ENCODE results near the gene SETSIP.
"Not testable (repeated sequence)": the region's sequence is repeated elsewhere in the genome, so short reads cannot be mapped to it uniquely, and the experiment has no call there.

Gene SETSIP

DNA sequence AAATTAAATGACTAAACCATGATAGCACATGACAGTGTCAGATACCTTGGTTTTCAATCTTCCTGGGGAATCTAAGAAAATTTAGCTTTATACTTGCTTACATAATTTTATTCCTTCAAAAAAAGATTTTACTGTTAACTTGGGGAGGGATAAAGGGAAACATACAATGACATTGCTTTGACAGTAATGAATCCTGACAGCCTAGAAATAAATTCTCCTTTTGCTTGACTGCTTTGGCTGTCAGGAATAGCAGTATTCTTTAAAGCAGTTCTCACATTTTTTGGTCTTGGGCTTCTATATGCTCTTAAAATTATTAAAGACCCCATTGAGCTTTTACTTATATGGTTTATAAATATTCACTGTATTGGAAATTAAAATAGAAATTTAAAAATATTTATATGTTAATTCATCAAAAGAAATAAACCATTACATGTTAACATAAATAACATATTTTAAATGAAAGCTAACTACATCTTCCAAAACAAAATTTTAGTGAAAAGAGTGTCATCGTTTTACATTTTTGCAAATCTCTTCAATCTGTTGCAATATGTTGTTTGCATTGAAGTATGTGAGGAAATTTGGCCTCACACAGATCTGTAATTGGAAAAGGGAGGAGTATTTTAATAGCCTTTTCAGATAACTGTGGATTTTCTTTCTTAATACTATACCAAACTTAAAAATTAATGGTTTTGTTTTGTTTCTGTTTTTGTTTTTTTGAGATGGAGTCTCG, 29.3 kb downstream of the SETSIP start:
- no peak overlapping the region for H3K4me3 ChIP-seq (ENCODE audit: low read depth in 1 of 2, low read length in 2 of 2)
- H3K36me3 ChIP-seq (ENCODE audit: insufficient read depth, low read length), result no peaks in the 10 kb centered on the region
- no peaks in the 10 kb centered on the region for H3K4me1 ChIP-seq (ENCODE audit: insufficient read depth, low read length)
- H3K9ac ChIP-seq (ENCODE audit: low read length), result no peak overlapping the region
- H3K27me3 ChIP-seq (ENCODE audit: control insufficient read depth in 1 of 2, insufficient read depth in 2 of 2, low read length in 2 of 2), result no peaks in the 10 kb centered on the region
- no peaks in the 10 kb centered on the region for H3K9me3 ChIP-seq (ENCODE audit: low read length)
- no peak overlapping the region for H3K27ac ChIP-seq (ENCODE audit: low read depth, low read length)

DNA sequence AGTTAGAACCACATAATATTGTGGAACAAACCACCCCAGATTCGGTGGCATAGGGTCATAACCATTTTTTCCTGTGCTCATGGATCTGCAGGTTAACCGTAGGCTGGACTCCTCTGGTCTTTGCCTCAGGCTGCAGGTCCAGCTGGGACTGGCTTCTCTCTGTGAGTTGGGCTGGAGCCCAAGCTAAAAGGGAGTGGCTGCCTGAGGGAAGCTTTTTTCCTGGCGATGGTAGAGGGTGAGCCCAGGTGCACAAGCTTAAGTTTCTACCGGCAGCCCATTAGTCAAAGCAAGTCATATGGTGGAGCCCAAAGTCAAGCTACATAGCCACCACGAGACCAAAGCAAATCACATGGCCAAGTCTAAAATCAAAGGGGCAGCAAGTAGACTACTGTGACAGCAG, 31.6 kb downstream of the SETSIP start:
- Histone ChIP-seq H3K27me3 (ENCODE audit: control insufficient read depth in 1 of 2, insufficient read depth in 2 of 2, low read length in 2 of 2) (no peaks in the 10 kb centered on the region), H3K4me1 (ENCODE audit: insufficient read depth, low read length) (no peaks in the 10 kb centered on the region)

DNA sequence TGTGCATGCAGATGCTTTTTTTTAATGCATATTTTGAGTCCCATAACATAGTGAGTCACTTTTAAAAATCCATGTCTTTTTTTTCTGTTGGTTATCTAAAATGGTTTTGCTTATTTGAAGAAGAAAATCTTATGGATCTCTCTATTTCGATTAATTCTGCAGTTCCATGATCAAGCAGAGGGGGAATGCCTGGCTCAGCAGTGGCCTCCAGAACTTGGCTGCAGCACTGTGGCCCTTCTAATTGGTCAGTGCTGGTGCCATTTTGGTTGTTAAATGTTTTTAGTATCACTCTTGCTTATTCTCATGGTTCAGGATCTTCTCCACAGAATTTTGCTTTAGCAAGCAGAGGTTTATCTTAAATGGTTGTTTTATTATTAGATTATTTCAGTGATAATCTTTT, 34.2 kb downstream of the SETSIP start:
- no peak overlapping the region for H3K4me3 ChIP-seq (ENCODE audit: low read depth in 1 of 2, low read length in 2 of 2)
- no peaks in the 10 kb centered on the region for H3K4me1 ChIP-seq (ENCODE audit: insufficient read depth, low read length)
- no peak overlapping the region for H3K9ac ChIP-seq (ENCODE audit: low read length)
- no peaks in the 10 kb centered on the region for H3K9me3 ChIP-seq (ENCODE audit: low read length)
- H3K27ac ChIP-seq (ENCODE audit: low read depth, low read length), result no peak overlapping the region
- H3K36me3 ChIP-seq (ENCODE audit: insufficient read depth, low read length), result no peaks in the 10 kb centered on the region
- H3K27me3 ChIP-seq (ENCODE audit: control insufficient read depth in 1 of 2, insufficient read depth in 2 of 2, low read length in 2 of 2), result no peaks in the 10 kb centered on the region

More for the DNA sequence above, 31.6 kb downstream of the SETSIP start:
- Histone ChIP-seq H3K9me3 (ENCODE audit: low read length) (no peaks in the 10 kb centered on the region), H3K36me3 (ENCODE audit: insufficient read depth, low read length) (no peaks in the 10 kb centered on the region), H3K9ac (ENCODE audit: low read length) (no peak overlapping the region), H3K4me3 (ENCODE audit: low read depth in 1 of 2, low read length in 2 of 2) (no peak overlapping the region), H3K27ac (ENCODE audit: low read depth, low read length) (no peak overlapping the region)

DNA sequence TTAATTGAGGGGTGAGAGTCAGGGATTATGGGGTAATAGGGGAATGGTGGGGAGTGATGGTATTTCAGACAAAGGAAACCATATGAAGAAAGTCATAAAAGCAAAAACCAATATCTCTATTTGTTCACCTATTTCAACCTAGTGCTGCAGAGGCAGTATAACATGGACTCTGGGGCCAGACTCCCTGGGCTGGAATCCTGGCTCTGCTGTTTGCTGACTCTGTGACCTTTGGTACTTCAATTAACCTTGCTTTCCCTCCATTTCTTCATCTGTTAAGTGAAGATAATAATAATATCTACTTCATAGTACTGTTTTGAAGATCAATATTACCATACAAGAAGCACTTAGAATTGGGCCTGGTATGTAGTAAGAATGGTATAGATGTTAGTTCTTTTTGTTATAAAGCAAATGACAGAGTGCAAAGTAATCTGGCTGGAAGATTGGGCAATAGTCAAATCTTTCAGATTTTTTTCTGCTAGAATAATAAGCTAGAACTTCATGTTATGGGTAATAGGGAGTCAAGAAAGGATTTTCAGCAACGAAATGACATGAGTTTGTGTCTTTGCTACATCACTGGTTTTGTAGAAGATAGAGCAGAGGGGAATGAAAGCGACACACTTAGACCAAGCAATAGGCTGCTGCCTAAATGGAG, 36.4 kb downstream of the SETSIP start:
- Histone ChIP-seq H3K9ac (ENCODE audit: low read length) (no peak overlapping the region), H3K27me3 (ENCODE audit: control insufficient read depth in 1 of 2, insufficient read depth in 2 of 2, low read length in 2 of 2) (no peaks in the 10 kb centered on the region), H3K9me3 (ENCODE audit: low read length) (no peaks in the 10 kb centered on the region), H3K4me1 (ENCODE audit: insufficient read depth, low read length) (no peaks in the 10 kb centered on the region), H3K27ac (ENCODE audit: low read depth, low read length) (no peak overlapping the region), H3K36me3 (ENCODE audit: insufficient read depth, low read length) (no peaks in the 10 kb centered on the region), H3K4me3 (ENCODE audit: low read depth in 1 of 2, low read length in 2 of 2) (no peak overlapping the region)

DNA sequence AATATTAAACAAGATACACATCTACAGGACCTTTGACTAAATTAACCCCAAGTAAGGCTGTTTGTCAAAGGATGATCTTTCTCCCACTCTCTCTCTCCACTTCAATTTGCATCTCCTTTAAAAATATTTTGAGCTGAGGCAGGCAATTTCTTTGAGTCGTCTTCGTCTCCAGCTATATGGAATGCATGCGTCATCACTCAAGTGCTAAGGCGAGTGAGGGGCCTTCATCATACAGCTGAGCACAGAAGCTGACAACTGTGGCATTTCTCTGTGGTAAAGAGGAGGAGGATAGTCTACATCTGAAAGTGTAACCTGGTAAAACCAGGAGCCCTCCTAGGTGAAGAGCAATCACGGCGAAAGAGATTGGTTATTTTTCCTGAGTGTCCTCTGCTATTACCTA, 37.8 kb downstream of the SETSIP start:
- H3K4me3 ChIP-seq (ENCODE audit: low read depth in 1 of 2, low read length in 2 of 2), result no peak overlapping the region
- no peaks in the 10 kb centered on the region for H3K9me3 ChIP-seq (ENCODE audit: low read length)
- no peak overlapping the region for H3K27ac ChIP-seq (ENCODE audit: low read depth, low read length)
- H3K27me3 ChIP-seq (ENCODE audit: control insufficient read depth in 1 of 2, insufficient read depth in 2 of 2, low read length in 2 of 2), result no peaks in the 10 kb centered on the region
- H3K4me1 ChIP-seq (ENCODE audit: insufficient read depth, low read length), result no peaks in the 10 kb centered on the region
- no peaks in the 10 kb centered on the region for H3K36me3 ChIP-seq (ENCODE audit: insufficient read depth, low read length)
- H3K9ac ChIP-seq (ENCODE audit: low read length), result no peak overlapping the region

DNA sequence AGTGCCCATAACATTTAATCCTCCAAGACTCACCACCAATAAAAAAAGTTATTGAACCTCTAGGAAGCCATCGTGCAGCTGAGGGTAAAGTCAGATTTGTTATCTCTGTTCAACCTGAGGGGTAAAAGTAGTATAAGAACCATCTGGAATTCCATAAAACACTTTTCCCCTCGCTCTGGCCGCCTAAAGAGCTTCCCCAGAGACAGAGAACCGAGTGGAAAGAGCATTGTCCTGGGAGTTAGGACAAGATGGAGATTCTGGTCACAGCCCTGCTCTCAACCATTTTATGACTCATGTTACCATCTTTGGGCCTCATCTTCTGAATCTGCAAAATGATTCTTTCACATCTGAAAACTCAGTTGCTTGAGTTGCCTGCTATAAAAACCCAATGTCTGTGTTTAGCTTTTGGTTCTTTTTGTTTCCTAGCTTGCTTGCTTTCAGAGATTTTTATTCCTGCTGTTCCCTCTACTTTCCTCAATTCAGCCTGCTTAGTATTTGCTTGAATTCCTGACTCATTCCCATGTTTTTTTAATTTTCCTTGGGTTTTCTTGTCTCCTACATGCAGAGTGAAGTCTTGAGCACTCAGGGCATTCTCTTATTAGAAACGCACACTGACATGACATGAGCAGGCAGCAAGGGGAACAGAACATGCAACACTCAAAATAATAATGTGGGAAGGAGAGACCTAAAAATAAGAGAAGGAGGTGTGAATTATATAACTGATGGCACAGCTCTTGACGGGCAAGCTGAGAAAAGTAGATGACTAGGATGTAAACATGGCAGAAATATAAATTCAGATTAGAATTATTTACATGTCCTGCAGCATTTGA, 43.7 kb downstream of the SETSIP start:
- Histone ChIP-seq H3K9me3 (ENCODE audit: low read length) (no peaks in the 10 kb centered on the region), H3K27me3 (ENCODE audit: control insufficient read depth in 1 of 2, insufficient read depth in 2 of 2, low read length in 2 of 2) (no peaks in the 10 kb centered on the region), H3K4me1 (ENCODE audit: insufficient read depth, low read length) (peaks cover 4% of the 10 kb centered on the region), H3K27ac (ENCODE audit: low read depth, low read length) (no peak overlapping the region), H3K36me3 (ENCODE audit: insufficient read depth, low read length) (no peaks in the 10 kb centered on the region), H3K9ac (ENCODE audit: low read length) (no peak overlapping the region), H3K4me3 (ENCODE audit: low read depth in 1 of 2, low read length in 2 of 2) (no peak overlapping the region)

DNA sequence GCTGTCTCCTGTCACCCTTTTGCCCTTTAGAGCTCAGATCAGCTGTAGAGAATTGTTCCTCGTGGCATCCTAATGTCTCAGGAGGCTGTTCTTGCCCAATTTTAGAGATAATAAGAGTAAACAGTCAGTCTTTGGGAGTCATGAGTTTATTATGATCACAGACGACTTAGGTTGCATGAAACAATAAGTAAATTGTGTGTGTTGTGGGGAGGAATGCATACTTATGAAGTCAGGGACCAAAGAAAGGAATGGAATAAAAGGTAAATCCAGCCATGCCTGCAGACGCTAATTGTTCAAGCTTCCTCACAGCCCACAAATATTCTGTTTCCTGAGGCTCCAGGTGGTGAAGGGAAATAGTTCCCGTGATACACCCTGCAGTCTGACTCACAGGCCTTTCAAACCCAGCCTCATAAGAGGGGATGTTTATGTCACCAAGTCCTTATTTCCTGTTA, 44.5 kb downstream of the SETSIP start:
- no peaks in the 10 kb centered on the region for H3K36me3 ChIP-seq (ENCODE audit: insufficient read depth, low read length)
- H3K9me3 ChIP-seq (ENCODE audit: low read length), result no peaks in the 10 kb centered on the region
- no peak overlapping the region for H3K27ac ChIP-seq (ENCODE audit: low read depth, low read length)
- no peak overlapping the region for H3K9ac ChIP-seq (ENCODE audit: low read length)
- H3K27me3 ChIP-seq (ENCODE audit: control insufficient read depth in 1 of 2, insufficient read depth in 2 of 2, low read length in 2 of 2), result no peaks in the 10 kb centered on the region
- no peak overlapping the region for H3K4me3 ChIP-seq (ENCODE audit: low read depth in 1 of 2, low read length in 2 of 2)
- H3K4me1 ChIP-seq (ENCODE audit: insufficient read depth, low read length), result peaks cover 4% of the 10 kb centered on the region

DNA sequence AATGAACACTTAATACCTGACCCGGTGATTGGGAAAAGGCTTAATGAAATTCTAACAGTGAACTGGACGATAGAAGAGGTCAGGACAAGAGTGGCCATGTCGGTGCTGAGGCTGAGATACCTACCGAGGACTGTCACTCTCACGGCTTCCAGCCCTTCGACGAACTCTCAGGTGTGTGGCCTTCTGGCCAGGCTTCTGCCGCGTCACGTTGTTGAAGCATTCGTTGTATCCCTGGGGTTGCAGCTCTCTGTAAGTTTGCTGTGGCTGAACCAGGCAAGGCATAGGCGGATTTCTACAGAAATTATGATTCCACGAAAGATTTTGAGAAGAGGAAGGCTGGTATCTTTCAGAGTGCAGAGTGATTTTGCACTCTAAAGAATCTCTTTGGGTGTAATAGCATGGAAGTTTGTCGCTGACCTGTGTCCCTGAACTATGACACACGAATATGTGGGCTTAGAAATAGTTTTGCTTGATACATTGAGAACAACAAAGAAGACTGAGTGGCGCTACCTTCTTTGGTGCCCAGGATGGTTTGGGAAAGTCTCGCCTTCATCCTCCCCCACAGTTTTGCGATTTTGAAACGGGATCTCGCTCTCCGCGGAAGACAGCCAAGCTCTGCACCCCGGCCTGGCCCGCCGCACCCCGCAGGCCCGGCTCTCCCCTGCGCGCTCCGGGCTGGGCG, 45.8 kb downstream of the SETSIP start:
- Histone ChIP-seq H3K9ac (ENCODE audit: low read length) (no peak overlapping the region), H3K27me3 (ENCODE audit: control insufficient read depth in 1 of 2, insufficient read depth in 2 of 2, low read length in 2 of 2) (no peaks in the 10 kb centered on the region), H3K4me1 (ENCODE audit: insufficient read depth, low read length) (peaks cover 4% of the 10 kb centered on the region), H3K4me3 (ENCODE audit: low read depth in 1 of 2, low read length in 2 of 2) (peak overlapping the region in 1 of 2 donors; percentile 53), H3K9me3 (ENCODE audit: low read length) (no peaks in the 10 kb centered on the region), H3K36me3 (ENCODE audit: insufficient read depth, low read length) (no peaks in the 10 kb centered on the region), H3K27ac (ENCODE audit: low read depth, low read length) (no peak overlapping the region)

DNA sequence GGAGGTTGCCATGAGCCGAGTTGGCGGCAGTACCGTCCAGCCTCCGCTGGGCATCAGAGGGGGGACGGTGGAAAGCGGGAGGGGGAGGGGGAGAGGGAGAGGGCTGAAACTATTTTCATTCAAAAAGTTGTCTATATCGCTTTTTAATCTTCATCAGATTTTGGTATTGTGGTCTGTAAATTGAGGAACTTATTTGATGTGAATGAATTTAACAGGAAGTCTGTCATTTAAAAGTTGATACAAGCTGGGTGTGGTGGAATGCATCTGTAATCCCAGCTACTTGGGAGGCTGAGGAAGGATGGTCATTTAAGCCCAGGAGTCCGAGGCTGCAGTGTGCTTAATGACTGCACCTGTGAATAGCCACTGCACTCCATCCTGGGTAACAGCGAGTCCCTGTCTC, 48.4 kb downstream of the SETSIP start:
- H3K27me3 ChIP-seq (ENCODE audit: control insufficient read depth in 1 of 2, insufficient read depth in 2 of 2, low read length in 2 of 2), result no peaks in the 10 kb centered on the region
- H3K36me3 ChIP-seq (ENCODE audit: insufficient read depth, low read length), result no peaks in the 10 kb centered on the region
- no peaks in the 10 kb centered on the region for H3K9me3 ChIP-seq (ENCODE audit: low read length)
- no peak overlapping the region for H3K9ac ChIP-seq (ENCODE audit: low read length)
- H3K4me1 ChIP-seq (ENCODE audit: insufficient read depth, low read length), result peaks cover 4% of the 10 kb centered on the region
- H3K4me3 ChIP-seq (ENCODE audit: low read depth in 1 of 2, low read length in 2 of 2), result no peak overlapping the region
- H3K27ac ChIP-seq (ENCODE audit: low read depth, low read length), result no peak overlapping the region

DNA sequence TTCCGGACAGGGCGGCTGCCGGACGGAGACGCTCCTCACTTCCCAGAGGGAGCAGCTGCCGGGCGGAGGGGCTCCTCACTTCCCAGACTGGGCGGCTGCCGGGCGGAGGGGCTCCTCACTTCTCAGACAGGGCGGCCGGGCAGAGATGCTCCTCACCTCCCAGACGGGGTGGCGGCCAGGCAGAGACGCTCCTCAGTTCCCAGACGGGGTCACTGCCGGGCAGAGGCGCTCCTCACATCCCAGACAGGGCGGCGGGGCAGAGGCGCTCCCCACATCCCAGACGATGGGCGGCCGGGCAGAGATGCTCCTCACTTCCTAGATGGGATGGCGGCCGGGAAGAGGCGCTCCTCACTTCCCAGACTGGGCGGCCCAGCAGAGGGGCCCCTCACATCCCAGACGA, 49.2 kb downstream of the SETSIP start:
- not testable (repeated sequence) for H3K9me3 ChIP-seq (ENCODE audit: low read length); H3K4me3 ChIP-seq (ENCODE audit: low read depth in 1 of 2, low read length in 2 of 2); H3K4me1 ChIP-seq (ENCODE audit: insufficient read depth, low read length); H3K9ac ChIP-seq (ENCODE audit: low read length); H3K27me3 ChIP-seq (ENCODE audit: control insufficient read depth in 1 of 2, insufficient read depth in 2 of 2, low read length in 2 of 2); H3K36me3 ChIP-seq (ENCODE audit: insufficient read depth, low read length); H3K27ac ChIP-seq (ENCODE audit: low read depth, low read length)

Data from muscle layer of colon (tissue), 2 donors.